Right atrium auricular region (tissue), 2 donors: ENCODE results near the gene CALML4. TPM values are rescaled to one million over a fixed set of nuclear protein-coding genes. Genes with fewer than 3 reads are reported as not detected.
A peak's percentile ranks its signal among the peaks of the same experiment; 100 is the strongest.

Experiments
- DNase-seq: peaks from one replicate; pipeline ENCODE4 v3.0.0-alpha.2; 2019; ENCODE audit warnings: low spot score
- H3K27ac ChIP-seq, 2 donors: fragments of 200-600 bp; sonication (generic); 1 replicate in 1 of 2; 2 replicates in 1 of 2; pipeline ENCODE4 v1.5.1; 2016 to 2019
- H3K27me3 ChIP-seq, 2 donors: fragments of 200-600 bp; sonication (generic); one replicate each; pipeline versions ENCODE4 v1.5.1 to v1.6.0; 2017 to 2019
- H3K36me3 ChIP-seq: fragments of 200-600 bp; sonication (generic); one replicate; pipeline ENCODE4 v1.5.1; 2016
- H3K4me1 ChIP-seq, 2 donors: fragments of 200-600 bp; sonication (generic); one replicate each; pipeline versions ENCODE4 v1.5.1 to v1.6.0; 2017 to 2019
- H3K4me3 ChIP-seq, 2 donors: fragments of 200-600 bp; sonication (generic); 1 replicate in 1 of 2; 2 replicates in 1 of 2; pipeline ENCODE4 v1.5.1; 2017 to 2019; ENCODE audit warnings: mild to moderate bottlenecking in 1 of 2, moderate library complexity in 1 of 2
- H3K9me3 ChIP-seq, 2 donors: fragments of 200-600 bp; sonication (generic); one replicate each; pipeline ENCODE4 v1.5.1; 2019
- total RNA-seq, 2 donors: library from RNA; depleted of rRNA; stranded (reverse); fragments of >200 nt; gene quantifications; one replicate each; pipeline ENCODE4 v1.1.0, GENCODE V29; 2016
- TF ChIP-seq, protein P1 (sequence below), 2 donors: fragments of 200-600 bp; sonication (generic); IDR thresholded peaks; one replicate each; pipeline ENCODE4 v1.5.1; 2019; ENCODE audit warnings: antibody characterized with exemption in 2 of 2

CALML4 gene
- total RNA-seq, 2 donors from 2014 or later: 0.52 to 2.1 TPM

DNA sequence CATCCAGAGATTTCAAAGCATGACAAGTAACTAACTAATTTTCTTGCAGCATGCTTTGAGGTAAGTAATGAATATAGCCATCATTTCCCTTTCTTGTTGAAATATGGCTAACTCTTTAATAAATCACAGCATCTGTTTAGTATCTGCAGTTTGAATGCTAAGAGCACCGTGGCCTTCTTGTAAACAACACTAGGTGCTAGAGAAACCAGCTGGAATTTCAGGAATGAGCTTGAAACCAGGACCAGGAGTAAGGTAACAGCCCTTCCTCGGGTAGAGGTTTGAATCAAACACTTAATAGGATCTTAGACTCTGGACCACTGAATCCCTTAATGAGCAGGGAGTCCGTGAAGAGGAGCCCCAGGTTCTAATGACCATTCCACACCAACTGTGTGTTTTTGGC lies 13.6 kb downstream of the CALML4 start:
- Histone ChIP-seq H3K4me1 (peaks cover 0 to 31% of the 10 kb centered on the region in 2 donors), H3K4me3 (no peak overlapping the region), H3K27me3 (no peaks in the 10 kb centered on the region), H3K27ac (no peak overlapping the region), H3K36me3 (peaks cover 17% of the 10 kb centered on the region), H3K9me3 (no peaks in the 10 kb centered on the region)
- DNase-seq: no peak
- TF ChIP-seq, protein P1, sequence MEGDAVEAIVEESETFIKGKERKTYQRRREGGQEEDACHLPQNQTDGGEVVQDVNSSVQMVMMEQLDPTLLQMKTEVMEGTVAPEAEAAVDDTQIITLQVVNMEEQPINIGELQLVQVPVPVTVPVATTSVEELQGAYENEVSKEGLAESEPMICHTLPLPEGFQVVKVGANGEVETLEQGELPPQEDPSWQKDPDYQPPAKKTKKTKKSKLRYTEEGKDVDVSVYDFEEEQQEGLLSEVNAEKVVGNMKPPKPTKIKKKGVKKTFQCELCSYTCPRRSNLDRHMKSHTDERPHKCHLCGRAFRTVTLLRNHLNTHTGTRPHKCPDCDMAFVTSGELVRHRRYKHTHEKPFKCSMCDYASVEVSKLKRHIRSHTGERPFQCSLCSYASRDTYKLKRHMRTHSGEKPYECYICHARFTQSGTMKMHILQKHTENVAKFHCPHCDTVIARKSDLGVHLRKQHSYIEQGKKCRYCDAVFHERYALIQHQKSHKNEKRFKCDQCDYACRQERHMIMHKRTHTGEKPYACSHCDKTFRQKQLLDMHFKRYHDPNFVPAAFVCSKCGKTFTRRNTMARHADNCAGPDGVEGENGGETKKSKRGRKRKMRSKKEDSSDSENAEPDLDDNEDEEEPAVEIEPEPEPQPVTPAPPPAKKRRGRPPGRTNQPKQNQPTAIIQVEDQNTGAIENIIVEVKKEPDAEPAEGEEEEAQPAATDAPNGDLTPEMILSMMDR (IDR thresholded peaks at IDR 0.05): no peak

GRCh38 chr15:68190048-68190447 lies 15.1 kb downstream of the CALML4 start:
- no peaks in the 10 kb centered on the region for H3K27me3 ChIP-seq
- TF ChIP-seq, protein P1 (IDR thresholded peaks at IDR 0.05): no peak
- no peak for DNase-seq
- peaks cover 23% of the 10 kb centered on the region for H3K36me3 ChIP-seq
- no peak overlapping the region for H3K27ac ChIP-seq
- no peaks in the 10 kb centered on the region for H3K9me3 ChIP-seq
- no peak overlapping the region for H3K4me3 ChIP-seq
- peaks cover 0 to 39% of the 10 kb centered on the region in 2 donors for H3K4me1 ChIP-seq

- TF ChIP-seq, protein P1 (IDR thresholded peaks at IDR 0.05): no peak
- Histone ChIP-seq H3K9me3 (no peaks in the 10 kb centered on the region), H3K4me1 (peaks cover 0 to 38% of the 10 kb centered on the region in 2 donors), H3K27ac (peak overlapping the region; percentile 53 to 71), H3K36me3 (peaks cover 36% of the 10 kb centered on the region), H3K27me3 (no peaks in the 10 kb centered on the region), H3K4me3 (no peak overlapping the region)
- DNase-seq: no peak
These were observed 16.5 kb downstream of the CALML4 start for GRCh38 chr15:68188647-68189046.

- Histone ChIP-seq H3K27ac (peak overlapping the region; percentile 53 to 71), H3K9me3 (no peaks in the 10 kb centered on the region), H3K4me3 (no peak overlapping the region), H3K4me1 (peaks cover 0 to 31% of the 10 kb centered on the region in 2 donors), H3K36me3 (peaks cover 42% of the 10 kb centered on the region), H3K27me3 (no peaks in the 10 kb centered on the region)
- peak; percentile 76 for DNase-seq
- TF ChIP-seq, protein P1 (IDR thresholded peaks at IDR 0.05): no peak
These were observed 17.6 kb downstream of the CALML4 start for GRCh38 chr15:68187559-68187958.

DNA sequence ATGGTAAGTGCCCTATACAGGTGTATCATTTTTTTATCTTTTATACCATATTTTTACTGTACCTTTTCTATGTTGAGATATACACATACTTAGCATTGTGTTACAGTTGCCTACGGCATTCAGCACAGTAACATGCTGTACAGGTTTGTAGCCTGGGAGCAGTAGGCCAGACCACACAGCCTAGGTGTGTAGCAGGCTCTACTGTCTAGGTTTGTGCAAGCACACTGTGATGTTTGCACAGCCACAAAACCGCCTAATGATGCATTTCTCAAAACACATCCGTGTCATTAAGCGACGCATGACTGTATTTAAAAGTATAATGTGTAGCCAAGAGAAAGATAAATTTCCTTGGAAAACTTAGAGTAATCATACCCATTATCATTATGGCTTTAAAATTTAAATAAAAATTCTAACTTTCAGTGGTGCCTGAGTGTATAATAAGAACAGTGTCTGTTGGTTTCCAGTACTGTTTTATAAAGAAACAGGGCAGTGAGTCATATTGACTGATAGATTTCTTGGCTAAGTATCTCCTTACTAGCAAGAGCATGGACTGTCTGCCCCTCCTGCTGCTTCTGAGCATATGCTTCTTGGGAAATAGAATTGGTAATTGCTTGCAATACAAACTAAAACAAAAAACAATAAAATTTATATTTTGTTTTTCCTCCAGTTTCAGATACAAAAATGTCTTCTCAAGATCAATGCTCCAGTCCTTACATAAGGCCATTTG lies 18.3 kb downstream of the CALML4 start:
- Histone ChIP-seq H3K27ac (peak overlapping the region in 1 of 2 donors; percentile 71), H3K4me3 (no peak overlapping the region), H3K27me3 (no peaks in the 10 kb centered on the region), H3K9me3 (no peaks in the 10 kb centered on the region), H3K4me1 (peaks cover 0 to 31% of the 10 kb centered on the region in 2 donors), H3K36me3 (peaks cover 37% of the 10 kb centered on the region)
- TF ChIP-seq, protein P1 (IDR thresholded peaks at IDR 0.05): no peak
- DNase-seq: no peak
